NT2/D1 (cell line): Measurements from ENCODE around the gene SIGLEC6.

Experiments used
- YY1 ChIP-seq: IDR thresholded peaks from 2 replicates; pipeline ENCODE4 v1.6.1; 2011; ENCODE audit not compliant: insufficient read length, insufficient read depth
- ZNF274 ChIP-seq: IDR thresholded peaks from 2 replicates; pipeline ENCODE4 v1.6.1; 2011; ENCODE audit warnings: mild to moderate bottlenecking, low read depth, low read length

DNA sequence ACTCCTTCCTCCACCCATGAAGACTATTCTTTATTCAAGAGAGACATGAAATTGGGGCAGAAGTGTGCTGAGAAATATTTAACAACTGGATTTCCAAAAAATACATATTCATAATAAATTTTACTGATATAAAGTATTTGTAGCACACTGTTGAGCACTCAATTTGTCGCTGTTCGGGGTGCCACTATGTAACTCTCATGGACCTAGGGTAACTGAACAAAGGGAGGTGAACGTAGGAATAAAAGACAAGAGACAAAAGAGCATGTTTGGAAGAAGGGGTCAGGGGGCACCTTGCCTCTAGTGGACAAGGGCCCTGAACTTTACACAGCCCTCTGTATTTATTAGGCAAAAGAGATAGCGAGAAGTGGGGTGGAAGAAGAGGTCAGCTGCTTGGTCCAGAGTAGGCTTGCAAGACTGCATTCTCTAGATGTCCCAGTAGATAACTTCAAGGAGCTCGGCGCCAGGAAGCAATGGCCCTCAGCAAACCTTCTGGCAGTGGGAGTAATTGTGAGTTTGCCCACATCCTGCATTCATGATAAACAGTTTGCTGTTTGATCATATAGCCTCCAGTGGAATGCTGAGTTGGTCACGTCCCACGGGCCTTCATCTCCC is 35.1 kb upstream of the SIGLEC6 start:
- no peak for TF ChIP-seq ZNF274
- no peak for TF ChIP-seq YY1
